ENCODE results near the gene ADORA3. TPM values are rescaled to one million over a fixed set of nuclear protein-coding genes. Genes with fewer than 3 reads are reported as not detected.
"Not testable (repeated sequence)": the region's sequence is repeated elsewhere in the genome, so short reads cannot be mapped to it uniquely, and the experiment has no call there.

ADORA3 gene
- under 1 TPM; 0.49 to 0.74 (median 0.57) TPM for polyA plus RNA-seq (ENCODE audit: insufficient read depth in 1 of 5, insufficient read length in 5 of 5, low replicate concordance in 1 of 5)
- long read RNA-seq, donor 1, result 0 reads
- long read RNA-seq, donor 2, result 0 reads
- long read RNA-seq, donor 3, result 0 reads
- long read RNA-seq, donor 4, result 0 reads
- long read RNA-seq, donor 5, partial matches to known transcripts, result 0 of 1 reads
- long read RNA-seq, donor 5, other reads (novel, unspliced or antisense), result 0 of 1 reads
- long read RNA-seq, donor 6, result 0 reads
- long read RNA-seq, donor 7, result 0 reads
- long read RNA-seq, donor 8, result 0 reads

GRCh38 chr1:111503585-111504060, at the start of gene ADORA3, which contains the start of gene TMIGD3:
ADORA3 (minus strand) TSS chr1:111503633; CDS start chr1:111503354, 279 bp downstream.
TMIGD3 (minus strand) TSS chr1:111503633; CDS start chr1:111503354, 279 bp downstream.
- DNase-seq, result no peak

- DNase-seq, result no peak
These were observed 49.8 kb upstream of the ADORA3 start for GRCh38 chr1:111553196-111553595.

GRCh38 chr1:111552587-111552986, 49.2 kb upstream of the ADORA3 start:
- no peak for DNase-seq

- no peak for DNase-seq
These were observed 48.4 kb upstream of the ADORA3 start for GRCh38 chr1:111551623-111552411.

GRCh38 chr1:111547786-111548185, 44.4 kb upstream of the ADORA3 start:
- not testable (repeated sequence) for DNase-seq

- DNase-seq, result no peak
These were observed 38.8 kb upstream of the ADORA3 start for GRCh38 chr1:111542187-111542586.

- no peak for DNase-seq
These were observed 38.3 kb upstream of the ADORA3 start for GRCh38 chr1:111541721-111542120.

- DNase-seq, result no peak
These were observed 37.5 kb upstream of the ADORA3 start for GRCh38 chr1:111540928-111541327.

GRCh38 chr1:111538343-111539025, 35.1 kb upstream of the ADORA3 start:
- DNase-seq, result no peak

GRCh38 chr1:111535256-111536191, 32.1 kb upstream of the ADORA3 start:
- no peak for DNase-seq

- DNase-seq, result no peak
These were observed 16.6 kb upstream of the ADORA3 start for GRCh38 chr1:111520053-111520452.

GRCh38 chr1:111517469-111518225, 14.2 kb upstream of the ADORA3 start:
- DNase-seq, result no peak

GRCh38 chr1:111516005-111516535, 12.6 kb upstream of the ADORA3 start:
- peak in 1 of 2 donors; percentile 57 for DNase-seq

- DNase-seq, result no peak
These were observed 12.0 kb upstream of the ADORA3 start for GRCh38 chr1:111515291-111516004.

GRCh38 chr1:111513410-111514020, 10.1 kb upstream of the ADORA3 start:
- no peak for DNase-seq

GRCh38 chr1:111512931-111513330, 9.5 kb upstream of the ADORA3 start:
- no peak for DNase-seq

- no peak for DNase-seq
These were observed 8.9 kb upstream of the ADORA3 start for GRCh38 chr1:111512132-111512889.

- no peak for DNase-seq
These were observed 7.9 kb upstream of the ADORA3 start for GRCh38 chr1:111511370-111511769.
